Measurements from ENCODE around the gene ZNF654. TPM values are rescaled to one million over a fixed set of nuclear protein-coding genes. Genes with fewer than 3 reads are reported as not detected.

ZNF654 gene
- total and polyA plus RNA-seq, 2 experiments from 2014 or later = 6.3 to 16.2 TPM

GRCh38 chr3:88046766-88047165 lies 12.3 kb upstream of the ZNF654 start:
- 90% methylated on average over 5 of the region's 5 CpGs for WGBS (ENCODE audit: low lambda C conversion rate, missing lambda C conversion rate)
- H3K27ac ChIP-seq = no peak overlapping the region

DNA sequence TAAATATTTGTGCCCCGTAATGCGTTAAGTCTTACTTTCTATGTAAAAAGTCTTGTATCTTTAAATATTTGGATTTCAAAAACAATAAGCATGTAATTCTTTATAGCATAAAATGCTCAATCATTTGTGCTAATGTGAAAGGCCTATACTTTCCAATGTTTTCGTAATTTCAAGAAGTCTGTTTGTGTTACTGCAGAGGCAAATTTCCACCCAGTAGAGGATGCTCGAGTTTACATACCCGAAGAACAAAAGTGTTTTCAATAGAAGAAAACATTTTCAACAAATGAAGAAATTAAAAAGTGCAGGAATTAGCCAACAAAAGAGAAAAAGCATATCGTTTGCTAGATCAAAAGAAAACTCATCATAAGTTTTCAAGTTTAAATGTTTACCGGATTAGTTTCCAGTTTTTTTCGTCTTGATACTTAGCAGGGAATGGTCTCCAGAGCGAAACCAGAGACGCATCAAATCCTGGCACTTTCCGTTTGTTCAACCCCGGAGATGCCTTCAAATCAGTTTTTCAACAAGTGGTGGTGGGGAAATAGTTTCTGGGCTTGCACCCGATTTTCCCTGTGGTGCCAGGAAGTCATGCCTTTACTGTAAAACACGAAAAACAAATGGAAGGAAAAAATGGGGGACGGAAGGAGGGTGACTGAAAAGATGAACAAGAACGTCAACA lies 1.3 kb upstream of the ZNF654 start:
- peak; percentile 34 for TF ChIP-seq CTCF (IDR thresholded peaks at IDR 0.05; ENCODE audit: poor library complexity)
- no peak for TF ChIP-seq EZH2phosphoT487 (IDR thresholded peaks at IDR 0.05; ENCODE audit: low read depth, severe bottlenecking, unreplicated experiment)
- TF ChIP-seq EZH2 (IDR thresholded peaks at IDR 0.05; ENCODE audit: borderline replicate concordance) = no peak
- no peaks in the 10 kb centered on the region for H3K9me2 ChIP-seq (replicated peaks; ENCODE audit: insufficient read depth)
- peak overlapping the region; percentile 57 for H3K4me3 ChIP-seq
- peak overlapping the region; percentile 73 for H3K4me2 ChIP-seq
- peaks cover 59% of the 10 kb centered on the region for H3K79me2 ChIP-seq
- H3K27me3 ChIP-seq = no peaks in the 10 kb centered on the region
- H3K9me3 ChIP-seq (ENCODE audit: low read depth) = no peaks in the 10 kb centered on the region
- peaks cover 18% of the 10 kb centered on the region for H3K4me1 ChIP-seq (ENCODE audit: insufficient read depth)
- peak overlapping the region; percentile 75 for H2AFZ ChIP-seq
- H3K36me3 ChIP-seq (replicated peaks; ENCODE audit: insufficient read depth, low read depth) = no peaks in the 10 kb centered on the region
- WGBS (ENCODE audit: low lambda C conversion rate, missing lambda C conversion rate) = 18% methylated on average over 16 of the region's 16 CpGs
- peaks cover 20% of the 10 kb centered on the region for H4K20me1 ChIP-seq (ENCODE audit: insufficient read depth, poor library complexity, severe bottlenecking)
- peak; percentile 30 for DNase-seq (ENCODE audit: low spot score)
- H3K27ac ChIP-seq = peak overlapping the region; percentile 98

More at GRCh38 chr3:88046766-88047165, 12.3 kb upstream of the ZNF654 start:
- no peaks in the 10 kb centered on the region for H3K79me2 ChIP-seq
- no peaks in the 10 kb centered on the region for H3K27me3 ChIP-seq
- H3K9me3 ChIP-seq (ENCODE audit: low read depth) = peaks cover 1% of the 10 kb centered on the region
- H3K4me2 ChIP-seq = no peak overlapping the region
- no peak for DNase-seq (ENCODE audit: low spot score)
- no peak for TF ChIP-seq CTCF (IDR thresholded peaks at IDR 0.05; ENCODE audit: poor library complexity)
- TF ChIP-seq EZH2 (IDR thresholded peaks at IDR 0.05; ENCODE audit: borderline replicate concordance) = no peak
- TF ChIP-seq EZH2phosphoT487 (IDR thresholded peaks at IDR 0.05; ENCODE audit: low read depth, severe bottlenecking, unreplicated experiment) = no peak
- H2AFZ ChIP-seq = no peak overlapping the region
- H3K36me3 ChIP-seq (replicated peaks; ENCODE audit: insufficient read depth, low read depth) = no peaks in the 10 kb centered on the region
- H3K4me3 ChIP-seq = no peak overlapping the region
- H3K9me2 ChIP-seq (replicated peaks; ENCODE audit: insufficient read depth) = no peaks in the 10 kb centered on the region
- no peaks in the 10 kb centered on the region for H4K20me1 ChIP-seq (ENCODE audit: insufficient read depth, poor library complexity, severe bottlenecking)
- H3K4me1 ChIP-seq (ENCODE audit: insufficient read depth) = no peaks in the 10 kb centered on the region

DNA sequence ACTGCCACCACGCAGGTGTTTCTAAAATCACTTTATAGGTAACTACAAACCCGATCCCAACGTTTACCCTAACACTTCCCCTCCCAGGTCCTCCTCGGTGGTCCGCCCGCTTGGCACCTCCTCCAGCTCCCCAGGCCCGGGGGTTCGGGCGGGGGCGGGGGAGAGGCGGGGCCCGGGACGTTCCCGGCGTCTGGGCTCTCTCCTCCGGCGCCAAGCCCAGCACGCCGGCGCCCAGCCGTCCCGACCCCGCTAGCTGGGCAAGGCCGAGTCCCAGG lies 812 bp upstream of the ZNF654 start:
- DNase-seq (ENCODE audit: low spot score) = no peak
- H3K9me2 ChIP-seq (replicated peaks; ENCODE audit: insufficient read depth) = no peaks in the 10 kb centered on the region
- WGBS (ENCODE audit: low lambda C conversion rate, missing lambda C conversion rate) = 0% methylated on average over 8 of the region's 24 CpGs
- no peaks in the 10 kb centered on the region for H3K27me3 ChIP-seq
- peaks cover 18% of the 10 kb centered on the region for H3K4me1 ChIP-seq (ENCODE audit: insufficient read depth)
- peak overlapping the region; percentile 57 for H3K4me3 ChIP-seq
- peak overlapping the region; percentile 75 for H2AFZ ChIP-seq
- H3K27ac ChIP-seq = peak overlapping the region; percentile 98
- peak overlapping the region; percentile 73 for H3K4me2 ChIP-seq
- TF ChIP-seq CTCF (IDR thresholded peaks at IDR 0.05; ENCODE audit: poor library complexity) (no peak), EZH2 (IDR thresholded peaks at IDR 0.05; ENCODE audit: borderline replicate concordance) (no peak), EZH2phosphoT487 (IDR thresholded peaks at IDR 0.05; ENCODE audit: low read depth, severe bottlenecking, unreplicated experiment) (no peak)
- H3K9me3 ChIP-seq (ENCODE audit: low read depth) = no peaks in the 10 kb centered on the region
- H3K79me2 ChIP-seq = peaks cover 64% of the 10 kb centered on the region
- H4K20me1 ChIP-seq (ENCODE audit: insufficient read depth, poor library complexity, severe bottlenecking) = peaks cover 25% of the 10 kb centered on the region
- H3K36me3 ChIP-seq (replicated peaks; ENCODE audit: insufficient read depth, low read depth) = no peaks in the 10 kb centered on the region
